NCI-H1417 treated with DMSO at 0.1 percent for 48 hours (cell line): ENCODE results near the gene ELF2.
"Not testable (repeated sequence)": the region's sequence is repeated elsewhere in the genome, so short reads cannot be mapped to it uniquely, and the experiment has no call there.

Experiments used
- DNase-seq: peaks from one replicate; lab custom pipeline; 2025; lab: John Stamatoyannopoulos, UW

ELF2 gene

GRCh38 chr4:139020384-139020783, 156.6 kb downstream of the ELF2 start:
- no peak for DNase-seq

GRCh38 chr4:139018971-139019758, 157.9 kb downstream of the ELF2 start:
- no peak for DNase-seq

DNA sequence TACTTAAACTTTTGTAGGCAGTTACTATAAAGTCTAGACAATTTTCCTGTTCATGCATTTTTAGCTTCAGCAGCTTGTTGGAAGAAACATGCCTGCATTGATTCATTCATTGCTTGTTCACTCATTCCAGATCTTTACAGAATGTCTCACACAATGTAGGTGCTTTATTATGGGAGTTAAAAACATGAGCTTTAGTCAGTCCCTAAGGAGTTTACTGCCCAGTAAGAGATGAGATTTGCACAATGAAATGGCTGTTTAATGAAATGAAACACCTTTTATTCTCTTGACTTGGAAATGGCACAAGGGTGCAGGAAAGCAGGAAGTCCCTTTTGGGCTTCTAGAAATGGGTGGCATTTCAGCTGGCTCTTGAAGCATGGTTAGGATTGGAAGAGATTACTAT, 158.5 kb downstream of the ELF2 start:
- no peak for DNase-seq

- no peak for DNase-seq
Observed at GRCh38 chr4:139017861-139018260, 159.2 kb downstream of the ELF2 start.

DNA sequence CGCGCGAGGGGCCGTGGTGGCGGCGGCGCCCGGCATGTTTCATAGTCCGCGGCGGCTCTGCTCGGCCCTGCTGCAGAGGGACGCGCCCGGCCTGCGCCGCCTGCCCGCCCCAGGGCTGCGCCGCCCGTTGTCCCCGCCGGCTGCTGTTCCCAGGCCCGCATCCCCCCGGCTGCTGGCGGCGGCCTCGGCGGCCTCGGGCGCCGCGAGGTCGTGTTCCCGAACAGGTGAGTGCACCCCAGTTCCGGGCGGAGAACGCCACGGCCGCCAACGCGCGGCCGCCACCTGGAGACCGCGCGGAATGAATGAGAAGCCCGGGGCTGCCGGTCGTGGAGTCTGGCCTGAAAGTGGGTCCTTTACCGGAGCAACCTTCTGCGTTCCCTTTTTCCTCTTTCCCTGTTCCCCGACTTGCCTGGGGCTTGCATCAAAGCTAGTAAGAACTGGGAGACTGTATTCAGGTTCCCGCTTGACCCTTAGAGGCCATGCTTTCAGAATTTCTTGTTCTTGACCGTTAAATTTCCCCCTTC, 161.0 kb downstream of the ELF2 start:
- no peak for DNase-seq

GRCh38 chr4:139015269-139015947, 161.6 kb downstream of the ELF2 start, which contains the start of gene NOCT:
NOCT (plus strand) TSS chr4:139015781; CDS start chr4:139015982, 201 bp downstream.
- peak; percentile 34 for DNase-seq

- no peak for DNase-seq
Observed at GRCh38 chr4:139014371-139015268, 162.4 kb downstream of the ELF2 start.

DNA sequence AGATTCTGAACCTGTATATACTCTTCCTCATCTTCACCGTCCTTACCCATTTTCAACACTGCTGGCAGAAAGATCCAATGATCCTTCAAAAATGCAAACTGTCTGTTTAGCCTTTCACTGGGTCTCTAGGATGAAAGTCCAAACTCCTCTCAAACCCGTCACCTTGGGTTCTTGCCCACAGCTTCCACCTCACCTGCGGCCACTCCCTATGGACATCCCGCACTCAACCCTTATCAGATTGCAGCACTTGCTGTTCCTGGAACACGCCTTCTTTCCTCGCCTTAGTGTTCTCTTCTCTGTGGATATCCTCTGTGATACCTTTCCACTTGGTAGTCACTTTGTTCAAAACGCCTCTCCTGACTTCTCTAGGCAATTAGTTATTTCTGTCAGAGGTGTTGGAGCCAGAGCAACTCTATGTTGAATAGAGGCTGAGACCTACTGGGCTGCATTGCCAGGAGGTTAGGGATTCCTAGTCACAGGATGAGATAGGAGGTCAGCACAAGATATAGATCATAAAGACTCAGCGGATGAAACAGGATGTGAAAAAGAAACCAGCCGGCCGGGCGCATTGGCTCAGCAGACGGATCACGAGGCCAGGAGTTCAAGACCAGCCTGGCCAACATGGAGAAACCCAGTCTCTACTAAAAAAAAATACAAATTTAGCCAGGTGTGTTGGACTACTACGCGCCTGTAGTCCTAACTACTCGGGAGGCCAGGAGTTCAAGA, 165.6 kb downstream of the ELF2 start:
- DNase-seq = no peak

- no peak for DNase-seq
Observed at GRCh38 chr4:139009702-139010101, 167.3 kb downstream of the ELF2 start.

DNA sequence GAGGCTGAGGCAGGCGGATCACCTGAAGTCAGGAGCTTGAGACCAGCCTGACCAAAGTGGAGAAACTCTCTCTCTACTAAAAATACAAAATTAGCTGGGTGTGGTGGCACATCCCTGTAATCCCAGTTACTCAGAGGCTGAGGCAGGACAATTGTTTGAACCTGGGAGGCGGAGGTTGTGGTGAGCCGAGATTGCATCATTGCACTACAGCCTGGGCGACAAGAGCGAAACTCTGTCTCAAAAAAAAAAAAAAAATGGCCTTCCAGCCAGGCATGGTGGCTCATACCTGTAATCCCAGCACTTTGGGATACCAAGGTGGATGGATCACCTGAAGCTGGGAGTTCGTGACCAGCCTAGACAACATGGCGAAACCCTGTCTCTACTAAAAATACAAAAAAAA, 168.7 kb downstream of the ELF2 start:
- DNase-seq = not testable (repeated sequence)

DNA sequence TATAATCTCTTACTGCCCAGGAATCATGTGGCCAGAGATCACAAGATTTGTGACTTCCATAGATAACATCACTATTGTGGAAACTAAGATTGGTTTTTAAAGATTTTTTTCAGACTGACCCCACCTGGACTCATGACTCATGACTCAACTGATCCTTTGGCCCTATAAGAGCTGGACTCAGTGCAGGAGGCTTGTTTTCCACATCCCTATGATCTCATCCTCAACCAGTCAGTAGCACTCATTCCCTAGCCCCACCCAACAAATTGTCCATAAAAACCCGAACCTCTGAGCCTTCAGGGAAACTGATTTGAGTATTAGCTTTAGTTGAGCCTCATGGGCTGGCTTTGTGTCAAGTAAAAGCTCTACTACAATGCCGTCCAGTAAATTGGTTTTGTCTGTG, 169.4 kb downstream of the ELF2 start:
- DNase-seq = no peak
